Naive thymus-derived CD4-positive, alpha-beta T cell (primary cell): ENCODE measurements around the gene SENP5. TPM values are rescaled to one million over a fixed set of nuclear protein-coding genes. Genes with fewer than 3 reads are reported as not detected.

Experiments used
- ATAC-seq: fragments of 150-1000 bp; cut with Tn5 transposase; 2 replicates; pipeline ENCODE4 v1.10.0; 2021; ENCODE audit warnings: mild to moderate bottlenecking, moderate library complexity
- CTCF ChIA-PET: fragments of 350-600 bp; sonication (Branson Sonifier 250); formaldehyde crosslinking; loops from one replicate; lab custom pipeline; 2021; ENCODE audit warnings: antibody characterized with exemption; lab: Charles Lee
- POLR2A ChIA-PET: fragments of 350-600 bp; sonication (Branson Sonifier 250); formaldehyde crosslinking; loops from one replicate; lab custom pipeline; 2021; ENCODE audit warnings: antibody characterized with exemption, inconsistent platforms; lab: Charles Lee
- DNase-seq, 9 donors: peaks; one replicate each; pipeline versions ENCODE4 v3.0.0 to v3.0.0-alpha.2; 2020 to 2022; ENCODE audit warnings: mixed read lengths in 1 of 9
- H3K27ac ChIP-seq: one replicate; pipeline ENCODE4 v1.7.0; 2013; ENCODE audit warnings: mild to moderate bottlenecking, low read depth, low read length, moderate library complexity
- H3K27me3 ChIP-seq, 2 donors: one replicate each; pipeline ENCODE4 v1.7.0; 2013; ENCODE audit warnings: low read length in 2 of 2, mild to moderate bottlenecking in 2 of 2, moderate library complexity in 2 of 2; ENCODE audit not compliant: control insufficient read depth in 2 of 2, insufficient read depth in 2 of 2
- H3K36me3 ChIP-seq, 3 experiments: 1 replicate in 2 of 3; 2 replicates in 1 of 3; pipeline ENCODE4 v1.7.0; 2013; ENCODE audit warnings: low read length in 3 of 3, mild to moderate bottlenecking in 3 of 3, moderate library complexity in 1 of 3; ENCODE audit not compliant: insufficient read depth in 3 of 3, control insufficient read depth in 2 of 3
- H3K4me1 ChIP-seq, 2 donors: one replicate each; pipeline ENCODE4 v1.7.0; 2013; ENCODE audit warnings: low read length in 2 of 2, mild to moderate bottlenecking in 2 of 2, moderate library complexity in 1 of 2; ENCODE audit not compliant: control insufficient read depth in 2 of 2, insufficient read depth in 2 of 2
- H3K4me3 ChIP-seq: 2 replicates; pipeline ENCODE4 v1.7.0; 2013; ENCODE audit warnings: mild to moderate bottlenecking, low read length
- H3K9me3 ChIP-seq, 3 experiments: 1 replicate in 2 of 3; 2 replicates in 1 of 3; pipeline ENCODE4 v1.7.0; 2013; ENCODE audit warnings: low read length in 3 of 3; ENCODE audit not compliant: control insufficient read depth in 2 of 3
- H3K27ac Mint-ChIP-seq, 9 donors: one replicate each; pipeline ENCODE4 v1.8.0; 2020 to 2022; ENCODE audit warnings: mixed read lengths in 9 of 9, mild to moderate bottlenecking in 8 of 9, moderate library complexity in 5 of 9, inconsistent platforms in 2 of 9
- H3K27me3 Mint-ChIP-seq, 5 donors: one replicate each; pipeline ENCODE4 v1.8.0; 2021 to 2022; ENCODE audit warnings: mixed read lengths in 5 of 5, mild to moderate bottlenecking in 1 of 5
- H3K36me3 Mint-ChIP-seq, 5 donors: one replicate each; pipeline ENCODE4 v1.8.0; 2020 to 2022; ENCODE audit warnings: mixed read lengths in 5 of 5, mild to moderate bottlenecking in 3 of 5, inconsistent platforms in 1 of 5
- H3K4me1 Mint-ChIP-seq, 7 donors: one replicate each; pipeline ENCODE4 v1.8.0; 2020 to 2022; ENCODE audit warnings: mixed read lengths in 7 of 7, mild to moderate bottlenecking in 3 of 7, inconsistent platforms in 1 of 7
- H3K4me3 Mint-ChIP-seq, 10 donors: one replicate each; pipeline ENCODE4 v1.8.0; 2020 to 2022; ENCODE audit warnings: mild to moderate bottlenecking in 10 of 10, mixed read lengths in 10 of 10, moderate library complexity in 6 of 10, inconsistent platforms in 2 of 10
- H3K9me3 Mint-ChIP-seq, 11 donors: one replicate each; pipeline ENCODE4 v1.8.0; 2020 to 2022; ENCODE audit warnings: mixed read lengths in 11 of 11, mild to moderate bottlenecking in 4 of 11, inconsistent platforms in 1 of 11, moderate library complexity in 1 of 11
- intact Hi-C, 2 donors: fragments of 100-400 bp; cut with micrococcal nuclease; formaldehyde crosslinking; loops; one replicate each; pipeline ENCODE4 v1.15.1; 2023
- polyA plus RNA-seq, 2 donors: library from polyadenylated mRNA; unstranded; fragments of 300-500 nt; fragmentation: Illumina TruSeq; gene quantifications; one replicate each; pipeline ENCODE4 v1.2.3, GENCODE V29; 2021
- total RNA-seq, 6 experiments: library from RNA in 5 of 6; stranded (reverse) in 5 of 6; gene quantifications; 1 replicate in 5 of 6; 2 replicates in 1 of 6; pipeline ENCODE4 v1.2.3 and lab custom pipeline; 2021 to 2026

Gene SENP5
- total and polyA plus RNA-seq, 7 experiments from 2014 or later: 6.8 to 59.4 (median 41.3) TPM

GRCh38 chr3:196949285-196949619 lies 81.5 kb downstream of the SENP5 start:
- Histone ChIP-seq H3K9me3 (no peaks in the 10 kb centered on the region), H3K4me3 (no peak overlapping the region), H3K27ac (no peak overlapping the region), H3K36me3 (no peaks in the 10 kb centered on the region), H3K27me3 (no peaks in the 10 kb centered on the region), H3K4me1 (no peaks in the 10 kb centered on the region)
- Mint-ChIP-seq H3K27ac (no peak overlapping the region), H3K9me3 (no peaks in the 10 kb centered on the region), H3K4me1 (peaks cover 7 to 11% (median 8%) of the 10 kb centered on the region in 7 donors), H3K36me3 (peaks cover 0 to 8% (median 0%) of the 10 kb centered on the region in 5 donors), H3K27me3 (peaks cover 0 to 5% (median 0%) of the 10 kb centered on the region in 5 donors), H3K4me3 (no peak overlapping the region)
- ATAC-seq (no peak), DNase-seq (no peak)
- intact Hi-C loops: no loop called here
- POLR2A ChIA-PET: no interaction called here
- CTCF ChIA-PET: no interaction called here

DNA sequence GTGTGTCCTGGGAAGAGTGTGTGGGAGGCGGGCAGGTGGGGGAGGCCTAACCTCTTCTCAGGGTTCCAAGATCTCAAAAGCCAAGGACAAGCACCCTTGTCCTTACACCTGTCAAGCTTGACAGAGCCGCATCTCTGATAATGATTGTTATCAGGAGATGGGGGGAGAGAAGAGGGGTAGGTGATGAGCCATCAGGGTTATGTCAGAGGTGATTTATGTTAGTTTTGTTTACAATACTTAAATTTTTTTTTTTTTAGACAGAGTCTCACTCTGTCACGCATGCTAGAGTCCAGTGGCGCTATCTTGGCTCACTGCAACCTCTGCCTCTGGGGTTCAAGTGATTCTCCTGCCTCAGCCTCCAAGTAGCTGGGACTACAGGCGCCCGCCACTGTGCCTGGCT lies 82.0 kb downstream of the SENP5 start:
- peaks cover 0 to 6% (median 0%) of the 10 kb centered on the region in 5 donors for H3K36me3 Mint-ChIP-seq
- Histone ChIP-seq H3K27ac (no peak overlapping the region), H3K9me3 (no peaks in the 10 kb centered on the region), H3K27me3 (no peaks in the 10 kb centered on the region), H3K4me3 (no peak overlapping the region), H3K36me3 (no peaks in the 10 kb centered on the region), H3K4me1 (no peaks in the 10 kb centered on the region)
- no peak overlapping the region for H3K27ac Mint-ChIP-seq
- CTCF ChIA-PET: interaction anchor here (0.8 kb wide), 1 partner anchor 463 kb away, joined by 4 read pairs; no protein-coding TSS in a partner anchor
- intact Hi-C loops: no loop called here
- H3K4me3 Mint-ChIP-seq: no peak overlapping the region
- ATAC-seq (no peak), DNase-seq (no peak)
- peaks cover 0 to 10% (median 0%) of the 10 kb centered on the region in 5 donors for H3K27me3 Mint-ChIP-seq
- H3K9me3 Mint-ChIP-seq: no peaks in the 10 kb centered on the region
- POLR2A ChIA-PET: interaction anchor here (2.9 kb wide), 1 partner anchor 8 kb away, joined by 12 read pairs; the partner anchor contains the start of gene NCBP2
- peaks cover 2 to 8% (median 3%) of the 10 kb centered on the region in 7 donors for H3K4me1 Mint-ChIP-seq

- POLR2A ChIA-PET: interaction anchor here (1.2 to 2.9 kb wide), 2 partner anchors 9 to 83 kb away, joined by 3 to 12 read pairs; partner anchors contain the start of genes NCBP2 and SENP5
- H3K9me3 Mint-ChIP-seq: peaks cover 0 to 1% (median 0%) of the 10 kb centered on the region in 11 donors
- Histone ChIP-seq H3K27ac (no peak overlapping the region), H3K9me3 (no peaks in the 10 kb centered on the region), H3K4me3 (no peak overlapping the region), H3K36me3 (no peaks in the 10 kb centered on the region), H3K27me3 (no peaks in the 10 kb centered on the region), H3K4me1 (no peaks in the 10 kb centered on the region)
- H3K27ac Mint-ChIP-seq: no peak overlapping the region
- no peak overlapping the region for H3K4me3 Mint-ChIP-seq
- H3K4me1 Mint-ChIP-seq: peaks cover 0 to 7% (median 0%) of the 10 kb centered on the region in 7 donors
- ATAC-seq: no peak
- intact Hi-C loops: no loop called here
- CTCF ChIA-PET: no interaction called here
- peaks cover 0 to 13% (median 0%) of the 10 kb centered on the region in 5 donors for H3K27me3 Mint-ChIP-seq
- no peak for DNase-seq
- H3K36me3 Mint-ChIP-seq: peaks cover 0 to 3% (median 0%) of the 10 kb centered on the region in 5 donors
These were observed 83.7 kb downstream of the SENP5 start for GRCh38 chr3:196951371-196951770.

DNA sequence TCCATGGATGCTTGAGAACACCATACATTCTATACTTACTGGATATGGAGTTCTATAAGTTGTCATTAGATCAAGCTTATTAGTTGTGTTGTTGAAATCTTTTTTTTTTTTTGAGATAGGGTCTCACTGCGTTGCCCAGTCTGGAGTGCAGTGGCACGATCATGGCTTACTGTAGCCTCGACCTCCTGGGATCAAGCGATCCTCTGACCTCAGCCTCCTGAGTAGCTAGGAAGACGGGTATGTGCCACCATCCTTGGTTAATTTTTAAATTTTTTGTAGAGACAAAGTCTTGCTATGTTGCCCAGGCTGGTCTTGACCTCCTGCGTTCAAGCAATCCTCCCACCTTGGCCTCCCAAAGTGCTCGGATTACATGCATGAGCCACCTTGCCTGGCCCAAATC lies 87.1 kb downstream of the SENP5 start:
- POLR2A ChIA-PET: interaction anchor here (0.6 kb wide), 1 partner anchor 214 kb away, joined by 3 read pairs; no protein-coding TSS in a partner anchor
- H3K36me3 ChIP-seq: no peaks in the 10 kb centered on the region
- H3K27me3 Mint-ChIP-seq: peaks cover 0 to 17% (median 0%) of the 10 kb centered on the region in 5 donors

GRCh38 chr3:196962108-196962929 lies 94.6 kb downstream of the SENP5 start:
- peaks cover 0 to 4% (median 0%) of the 10 kb centered on the region in 7 donors for H3K4me1 Mint-ChIP-seq
- Histone ChIP-seq H3K4me3 (no peak overlapping the region), H3K9me3 (no peaks in the 10 kb centered on the region), H3K27ac (no peak overlapping the region), H3K36me3 (no peaks in the 10 kb centered on the region), H3K4me1 (no peaks in the 10 kb centered on the region), H3K27me3 (no peaks in the 10 kb centered on the region)
- H3K36me3 Mint-ChIP-seq: peaks cover 0 to 11% (median 0%) of the 10 kb centered on the region in 5 donors
- H3K27me3 Mint-ChIP-seq: no peaks in the 10 kb centered on the region
- ChIA-PET CTCF (no interaction called here), POLR2A (no interaction called here)
- no peak overlapping the region for H3K27ac Mint-ChIP-seq
- H3K9me3 Mint-ChIP-seq: no peaks in the 10 kb centered on the region
- DNase-seq: no peak
- intact Hi-C loops: no loop called here
- no peak overlapping the region for H3K4me3 Mint-ChIP-seq
- ATAC-seq: no peak

More for the DNA sequence above, 87.1 kb downstream of the SENP5 start:
- Histone ChIP-seq H3K27me3 (no peaks in the 10 kb centered on the region), H3K4me1 (no peaks in the 10 kb centered on the region), H3K9me3 (no peaks in the 10 kb centered on the region), H3K4me3 (no peak overlapping the region), H3K27ac (no peak overlapping the region)
- Mint-ChIP-seq H3K4me1 (peaks cover 0 to 4% (median 0%) of the 10 kb centered on the region in 7 donors), H3K27ac (no peak overlapping the region), H3K9me3 (peaks cover 0 to 1% (median 0%) of the 10 kb centered on the region in 11 donors), H3K4me3 (no peak overlapping the region), H3K36me3 (peaks cover 0 to 4% (median 0%) of the 10 kb centered on the region in 5 donors)
- CTCF ChIA-PET: no interaction called here
- DNase-seq (no peak), ATAC-seq (no peak)
- intact Hi-C loops: no loop called here

GRCh38 chr3:196962930-196963630 lies 95.4 kb downstream of the SENP5 start:
- H3K4me3 ChIP-seq: no peak overlapping the region
- Mint-ChIP-seq H3K27me3 (peaks cover 0 to 4% (median 0%) of the 10 kb centered on the region in 5 donors), H3K36me3 (peaks cover 0 to 14% (median 0%) of the 10 kb centered on the region in 5 donors), H3K4me3 (no peak overlapping the region), H3K4me1 (peaks cover 0 to 9% (median 5%) of the 10 kb centered on the region in 7 donors), H3K9me3 (no peaks in the 10 kb centered on the region), H3K27ac (no peak overlapping the region)
- no peaks in the 10 kb centered on the region for H3K4me1 ChIP-seq
- H3K9me3 ChIP-seq: no peaks in the 10 kb centered on the region
- DNase-seq (no peak), ATAC-seq (no peak)
- H3K27me3 ChIP-seq: no peaks in the 10 kb centered on the region
- no peaks in the 10 kb centered on the region for H3K36me3 ChIP-seq
- no peak overlapping the region for H3K27ac ChIP-seq
- intact Hi-C loops: no loop called here
- ChIA-PET POLR2A (no interaction called here), CTCF (no interaction called here)
